SKM-1 treated with dmso at 0.1 percent for 144 hours (cell line): Measurements from ENCODE around the gene ATP2B1.
"Not testable (repeated sequence)": the region's sequence is repeated elsewhere in the genome, so short reads cannot be mapped to it uniquely, and the experiment has no call there.

Source experiments
- DNase-seq: peaks from one replicate; lab custom pipeline; 2025; ENCODE audit not compliant: unreplicated experiment; lab: John Stamatoyannopoulos, UW

The ATP2B1 gene

DNA sequence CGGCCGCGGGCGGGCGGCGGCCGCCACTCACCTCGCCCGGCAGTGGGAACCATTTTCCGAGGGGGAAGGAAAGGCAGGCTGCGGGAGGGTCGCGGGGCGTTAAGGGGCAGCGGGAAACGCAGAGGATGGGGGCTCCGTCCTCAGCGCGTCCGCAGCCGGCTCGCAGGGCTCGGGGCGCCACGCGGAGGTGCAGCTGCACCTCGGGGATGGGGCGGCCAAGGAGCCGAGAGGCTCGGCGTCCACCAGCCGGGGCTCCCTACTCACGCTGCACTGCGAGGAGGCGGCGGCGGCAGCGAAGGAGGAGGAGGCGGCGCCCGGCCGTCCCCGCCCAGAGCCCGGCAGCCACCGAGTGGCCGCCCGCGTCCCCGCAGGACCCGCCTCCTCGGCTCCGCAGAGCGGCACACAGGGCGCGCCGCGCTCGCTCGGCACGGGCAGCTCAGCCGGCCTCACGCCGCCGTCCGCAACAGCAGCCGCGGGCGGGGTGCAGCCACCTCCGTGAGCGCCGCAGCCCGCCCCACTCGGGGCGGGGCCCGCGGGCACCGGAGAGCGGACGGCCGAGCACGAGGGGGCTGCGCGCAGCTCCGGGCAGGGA is at the start of gene ATP2B1:
TSS of gene ATP2B1 (minus strand) at position 274 of the 592 bp plus-strand sequence. CDS start 52,952 bp downstream, outside the sequence.
- DNase-seq = peak; percentile 50

DNA sequence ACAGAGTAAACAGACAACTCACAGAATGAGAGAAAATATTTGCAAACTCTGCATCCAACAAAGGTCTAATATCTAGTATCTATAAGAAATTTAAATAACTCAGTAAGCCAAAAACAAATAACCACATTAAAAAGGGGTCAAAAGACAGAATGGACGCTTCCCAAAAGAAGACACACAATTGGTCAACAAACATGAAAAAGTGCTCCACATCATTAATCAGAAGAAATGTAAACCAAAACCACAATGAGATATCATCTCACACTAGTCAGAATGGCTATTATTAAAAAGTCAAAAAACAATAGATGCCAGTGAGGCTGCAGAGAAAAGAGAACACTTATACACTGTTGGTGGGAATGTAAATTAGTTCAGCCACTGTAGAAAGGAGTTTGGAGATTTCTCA is 49.3 kb upstream of the ATP2B1 start:
- DNase-seq = not testable (repeated sequence)

DNA sequence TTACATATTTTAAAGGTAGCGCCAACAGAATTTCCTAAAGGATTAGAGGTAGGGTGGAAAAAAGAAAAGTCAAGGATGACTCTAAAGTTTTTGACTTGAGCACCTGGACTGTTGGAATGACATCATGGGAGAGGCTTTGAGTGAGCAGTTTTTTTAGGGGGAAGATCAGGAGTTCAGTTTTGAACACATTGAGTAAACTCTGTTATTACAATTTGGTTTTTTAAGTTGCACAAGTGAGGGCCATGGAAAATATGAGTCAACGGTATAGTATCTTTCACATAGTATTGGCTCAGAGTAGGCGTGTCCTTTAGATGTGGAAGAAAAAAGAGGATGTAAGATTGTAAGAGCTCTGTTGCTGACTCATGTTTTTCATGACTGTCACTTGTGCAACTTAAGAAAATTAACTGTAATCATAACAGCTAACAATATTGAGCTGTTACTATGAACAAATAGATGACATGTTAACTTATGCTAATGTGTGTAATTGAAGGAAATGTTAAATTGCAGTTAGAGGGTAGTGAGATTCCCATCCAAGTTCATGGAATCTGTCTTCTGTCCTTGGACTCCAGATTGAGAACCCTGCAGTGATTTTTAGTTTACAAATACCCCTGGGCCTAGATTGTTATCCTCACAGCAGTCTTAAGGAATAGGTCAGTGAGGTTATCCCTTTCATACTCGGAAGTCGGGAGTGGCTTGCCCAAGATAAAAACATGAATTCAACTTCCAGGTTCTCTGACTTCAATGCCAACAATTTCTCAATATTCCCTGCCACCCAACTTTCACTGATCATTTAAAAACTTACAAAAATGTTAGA is 48.2 kb upstream of the ATP2B1 start:
- DNase-seq = peak; percentile 95

DNA sequence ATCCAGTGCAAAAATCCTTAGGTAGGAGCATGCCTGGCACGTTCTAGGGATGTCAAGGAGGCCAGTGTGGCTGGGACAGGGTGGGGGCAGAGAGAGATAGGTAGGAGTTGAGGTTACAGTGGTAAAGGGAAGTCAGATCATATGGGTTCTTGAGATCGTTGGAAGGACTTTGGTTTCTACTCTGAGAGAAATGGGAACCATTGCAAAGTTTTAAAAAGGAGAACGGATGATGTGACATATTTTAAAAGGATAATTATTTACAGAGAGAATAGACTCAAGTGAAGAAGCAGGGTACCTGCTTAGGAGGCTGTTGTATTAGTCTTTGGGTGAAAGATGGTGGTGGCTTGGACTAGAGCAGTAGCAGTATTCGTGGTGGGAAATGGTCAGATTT is 47.6 kb upstream of the ATP2B1 start:
- peak; percentile 37 for DNase-seq

DNA sequence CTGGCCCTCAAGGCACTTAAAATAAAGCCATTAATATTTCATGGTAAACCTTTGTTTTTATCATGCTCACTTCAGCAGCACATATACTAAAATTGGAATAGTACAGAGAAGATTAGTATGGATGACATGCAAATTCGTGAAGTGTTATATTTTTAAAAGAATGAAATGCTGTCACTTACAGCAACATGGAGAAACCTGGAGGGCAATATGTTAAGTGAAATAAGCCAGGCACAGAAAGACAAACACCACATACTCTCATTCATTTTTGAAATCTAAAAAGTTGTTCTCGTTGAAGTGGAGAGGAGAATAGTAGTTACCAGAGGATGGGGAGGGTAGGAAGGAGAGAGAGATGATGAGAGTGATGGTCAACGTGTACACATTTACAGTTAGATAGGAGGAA is 45.4 kb upstream of the ATP2B1 start:
- no peak for DNase-seq

DNA sequence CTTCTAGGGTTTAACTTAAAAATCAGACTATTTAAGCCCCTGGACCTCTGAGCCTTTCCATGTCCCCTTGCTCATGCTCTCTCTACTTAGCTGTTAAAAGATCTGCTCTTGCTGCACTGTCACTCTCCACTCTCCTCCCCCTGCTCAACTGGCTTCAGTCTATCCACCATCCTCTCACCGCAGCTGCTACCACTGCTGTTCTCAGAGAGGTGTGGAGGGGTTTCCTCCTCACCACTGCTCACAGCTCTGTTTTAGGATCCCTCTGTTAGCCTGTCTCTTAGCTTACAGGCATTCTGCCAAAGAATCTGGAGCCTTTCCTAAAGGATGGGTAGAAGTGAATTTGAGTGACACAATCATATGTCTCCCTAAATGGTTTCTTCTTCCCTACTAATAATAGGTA is 43.7 kb upstream of the ATP2B1 start:
- no peak for DNase-seq

DNA sequence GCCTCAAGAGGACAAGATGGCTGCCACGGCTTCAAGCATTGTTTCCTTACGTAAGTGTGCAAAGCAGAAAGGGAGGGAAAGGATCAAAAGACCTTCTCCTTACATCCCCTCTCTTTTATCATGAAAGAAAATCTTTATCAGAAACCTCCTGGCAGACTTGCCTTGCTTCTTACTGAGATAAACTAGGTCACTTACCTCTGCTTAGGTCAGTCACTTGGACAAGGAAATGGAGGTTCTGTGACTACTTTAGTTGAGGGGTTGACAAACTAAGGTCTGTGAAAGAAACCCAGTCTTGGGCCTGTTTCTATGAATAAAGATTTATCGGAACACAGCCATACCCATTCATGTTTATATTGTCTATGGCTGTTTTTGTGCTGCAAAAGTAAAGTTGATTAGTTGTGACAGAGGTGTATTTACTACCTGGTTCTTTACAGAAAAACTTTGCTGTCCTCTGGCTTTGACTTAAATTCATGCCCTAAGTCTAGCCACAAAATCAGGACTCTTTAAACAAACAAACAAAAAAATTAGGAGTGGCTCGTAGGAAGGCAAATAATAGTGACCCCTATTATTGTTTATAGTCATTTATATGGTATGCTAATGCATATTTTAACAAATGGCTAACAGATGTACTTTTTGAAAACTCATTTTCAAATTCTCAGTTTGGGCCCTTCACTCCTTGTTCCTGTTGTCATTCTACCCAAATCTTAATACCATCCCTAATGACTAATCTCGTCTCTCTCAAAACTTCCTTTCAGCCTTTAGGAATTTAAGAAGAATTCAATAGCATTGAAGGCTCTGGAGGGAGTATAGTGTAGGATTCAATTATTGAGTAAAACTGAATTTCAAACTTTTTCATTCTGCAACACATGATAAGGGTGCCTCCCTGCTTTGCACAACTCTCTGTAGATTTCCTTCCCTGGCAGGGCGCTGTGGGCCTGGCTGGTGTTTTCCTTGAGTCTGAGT is 42.0 kb upstream of the ATP2B1 start:
- no peak for DNase-seq

DNA sequence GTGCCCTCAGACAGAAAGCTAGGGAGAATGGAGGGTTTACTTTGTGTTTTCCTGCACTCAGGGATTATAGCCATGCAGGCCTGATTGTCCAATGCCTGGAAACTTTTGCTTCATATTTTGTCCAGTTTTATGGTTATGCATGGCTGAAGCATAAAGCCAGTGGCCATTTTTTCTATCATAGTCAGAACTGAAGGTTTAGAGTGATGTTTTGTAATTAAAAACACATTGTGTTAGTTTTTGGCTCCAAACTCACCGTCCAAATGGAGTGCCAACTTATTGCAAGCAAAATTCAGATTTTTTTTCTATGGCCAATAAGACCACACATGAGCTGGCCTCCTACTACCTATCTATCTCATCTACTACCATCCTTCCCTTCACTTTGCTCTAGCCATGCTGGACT is 40.2 kb upstream of the ATP2B1 start:
- DNase-seq = no peak

DNA sequence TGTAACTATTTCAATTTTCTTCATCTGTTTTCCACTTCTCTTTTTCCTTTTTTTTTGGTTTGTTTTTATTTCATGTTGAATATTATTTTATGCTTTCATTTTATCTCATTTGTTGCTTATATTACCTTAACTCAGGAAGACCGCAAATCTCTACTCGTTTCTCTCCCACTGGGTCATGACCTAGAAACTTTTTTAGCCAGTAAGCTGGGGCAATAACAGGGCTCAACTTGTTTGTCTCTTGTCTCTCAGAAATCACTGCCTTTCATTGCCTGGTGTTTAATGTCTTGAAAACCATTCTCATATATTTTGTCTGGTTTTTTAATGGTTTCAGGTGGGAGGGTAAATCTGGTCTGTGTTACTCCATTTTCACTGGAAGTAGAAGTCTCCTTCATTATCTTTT is 36.6 kb upstream of the ATP2B1 start:
- DNase-seq = no peak

DNA sequence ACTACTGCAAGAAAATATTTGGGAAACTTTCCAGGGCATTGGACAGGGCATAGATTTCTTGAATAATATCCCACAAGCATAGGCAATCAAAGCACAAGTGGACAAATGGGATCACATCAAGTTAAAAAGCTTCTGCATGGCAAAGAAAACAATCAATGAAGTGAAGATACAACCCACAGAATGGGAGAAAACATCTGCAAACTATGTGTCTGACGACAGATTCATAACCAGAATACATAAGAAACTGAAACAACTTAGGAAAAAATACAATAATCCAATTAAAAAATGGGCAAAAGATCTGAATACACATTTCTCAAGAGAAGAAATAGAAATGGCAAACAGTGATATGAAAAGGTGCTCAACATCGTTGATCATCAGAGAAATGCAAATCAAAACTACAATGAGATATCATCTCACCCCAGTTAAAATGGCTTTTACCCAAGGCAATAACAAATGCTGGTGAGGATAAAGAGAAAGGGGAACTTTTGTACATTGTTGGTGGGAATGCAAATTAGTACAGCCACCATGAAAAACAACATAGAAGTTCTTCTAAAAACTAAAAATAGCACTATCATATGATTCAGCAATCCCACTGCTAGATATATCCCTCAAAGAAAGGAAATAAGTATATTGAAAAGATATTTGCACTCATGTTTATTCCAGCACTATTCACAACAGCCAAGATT is 33.8 kb upstream of the ATP2B1 start:
- DNase-seq = no peak

DNA sequence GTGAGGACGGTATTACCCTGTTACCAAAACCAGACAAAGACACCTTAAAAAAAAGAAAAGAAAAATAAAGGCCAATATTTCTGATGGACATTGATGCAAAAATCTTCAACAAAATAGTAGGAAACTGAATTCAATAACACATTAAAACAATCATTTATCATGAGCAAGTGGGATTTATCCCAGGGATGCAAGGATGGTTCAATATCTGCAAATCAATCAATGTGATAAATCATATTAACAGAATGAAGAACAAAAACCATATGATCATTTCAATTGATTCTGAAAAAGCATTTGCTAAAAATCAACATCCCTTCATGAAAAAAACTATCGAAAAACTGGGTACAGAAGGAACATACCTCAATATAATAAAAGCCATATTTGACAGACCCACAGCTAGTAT is 32.3 kb upstream of the ATP2B1 start:
- no peak for DNase-seq

DNA sequence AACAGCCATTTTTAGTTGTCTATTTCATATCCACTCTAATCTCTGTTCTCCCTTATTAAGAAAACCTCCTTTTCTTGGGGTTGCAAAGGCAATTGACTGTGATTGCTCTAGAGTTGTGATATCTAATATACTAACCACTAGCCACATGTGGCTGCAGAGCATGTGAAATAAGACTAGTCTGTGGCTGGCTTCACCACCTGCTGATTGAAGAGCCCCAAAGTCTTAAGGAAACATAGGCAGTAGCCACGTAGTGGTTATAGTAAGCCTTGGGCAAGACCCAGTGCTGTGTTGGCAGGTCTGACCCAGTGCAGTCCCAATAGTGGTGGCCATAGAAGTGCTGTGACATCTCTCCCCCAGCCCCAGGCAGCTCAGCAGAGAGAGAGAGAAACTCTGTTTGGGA is 28.4 kb upstream of the ATP2B1 start:
- DNase-seq = no peak

DNA sequence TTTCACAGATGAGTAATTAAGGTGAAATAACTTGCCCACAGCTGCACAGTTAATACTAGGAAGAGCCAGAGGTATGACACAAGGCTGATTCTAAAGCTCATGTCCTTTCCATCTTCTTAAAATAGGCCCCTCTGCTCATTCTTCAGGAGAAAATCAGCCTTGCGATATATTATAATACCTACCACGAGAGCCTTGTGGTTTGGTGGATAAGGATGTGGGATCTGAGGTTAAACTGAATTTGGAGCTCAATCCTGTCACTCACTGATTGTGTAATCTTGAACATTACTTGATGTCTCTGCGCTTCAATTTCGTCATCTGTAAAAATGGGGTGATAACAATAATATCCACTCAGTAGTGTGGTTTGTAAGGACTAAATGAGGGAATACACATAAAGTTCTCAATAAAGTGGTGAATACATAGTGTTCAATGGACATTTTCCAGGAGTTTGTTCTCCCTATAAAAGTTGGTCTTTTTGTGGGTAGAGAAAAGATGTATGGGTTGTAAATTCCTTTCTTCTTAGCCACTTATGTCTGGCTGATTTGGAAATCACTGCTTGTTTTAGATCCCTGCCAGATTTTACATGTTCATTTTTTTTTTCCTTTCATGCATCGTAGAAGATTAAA is 25.1 kb upstream of the ATP2B1 start:
- peak; percentile 78 for DNase-seq

DNA sequence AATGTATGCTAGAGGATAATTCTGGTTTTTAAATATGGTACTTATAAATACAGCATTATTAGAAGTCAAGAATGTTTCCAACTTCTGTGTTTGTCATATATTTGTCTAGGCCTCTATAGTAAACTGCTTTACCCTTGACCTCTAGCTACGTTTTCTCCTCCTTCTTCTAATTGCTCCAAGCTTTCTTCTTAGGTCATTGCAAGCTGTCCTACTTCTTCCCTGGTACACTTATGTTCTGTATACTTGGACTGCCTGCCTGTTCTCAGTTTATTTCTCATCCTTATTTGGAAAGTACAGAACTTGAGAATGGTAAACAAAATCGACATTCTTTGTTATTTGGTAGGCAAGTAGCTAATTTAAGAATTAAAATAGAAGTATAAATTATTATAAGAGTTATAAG is 23.9 kb upstream of the ATP2B1 start:
- no peak for DNase-seq

DNA sequence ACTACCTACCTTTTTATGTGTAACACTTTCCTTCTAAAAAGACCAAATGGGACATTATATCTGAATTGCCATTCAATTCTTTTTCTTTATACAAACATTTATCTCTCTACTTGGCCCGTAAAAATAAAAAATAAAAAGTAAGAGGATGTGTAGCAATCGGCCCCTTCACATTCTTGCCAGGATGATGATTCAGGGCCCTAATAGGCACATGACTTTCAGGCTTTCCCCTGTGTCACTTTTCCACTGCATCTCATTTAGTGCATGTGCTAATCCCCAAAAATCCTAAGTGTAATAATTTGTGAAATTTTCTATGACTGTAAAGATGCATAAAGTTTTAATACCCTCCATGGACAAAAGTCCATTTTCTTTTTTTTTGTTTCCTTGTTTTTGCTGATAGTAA is 23.0 kb upstream of the ATP2B1 start:
- DNase-seq = no peak

DNA sequence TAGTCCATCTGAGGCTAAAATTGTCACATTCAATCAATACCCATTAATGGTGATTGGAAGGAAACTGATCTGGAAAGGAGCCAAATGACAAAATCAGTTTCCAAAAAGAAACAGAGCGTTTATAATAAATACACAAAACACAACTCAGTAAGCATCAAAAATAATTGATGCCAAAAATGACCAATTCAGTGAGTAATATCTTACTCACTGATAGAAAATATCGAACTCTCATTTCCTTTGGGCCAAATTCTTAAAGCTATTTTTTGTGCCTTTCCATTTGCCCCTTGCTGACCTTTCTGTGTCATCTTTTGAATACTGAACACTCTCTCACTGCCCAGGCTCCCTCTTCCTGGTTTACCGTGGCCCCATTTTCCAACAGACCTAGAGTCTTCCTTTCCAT is 22.5 kb upstream of the ATP2B1 start:
- DNase-seq = no peak

DNA sequence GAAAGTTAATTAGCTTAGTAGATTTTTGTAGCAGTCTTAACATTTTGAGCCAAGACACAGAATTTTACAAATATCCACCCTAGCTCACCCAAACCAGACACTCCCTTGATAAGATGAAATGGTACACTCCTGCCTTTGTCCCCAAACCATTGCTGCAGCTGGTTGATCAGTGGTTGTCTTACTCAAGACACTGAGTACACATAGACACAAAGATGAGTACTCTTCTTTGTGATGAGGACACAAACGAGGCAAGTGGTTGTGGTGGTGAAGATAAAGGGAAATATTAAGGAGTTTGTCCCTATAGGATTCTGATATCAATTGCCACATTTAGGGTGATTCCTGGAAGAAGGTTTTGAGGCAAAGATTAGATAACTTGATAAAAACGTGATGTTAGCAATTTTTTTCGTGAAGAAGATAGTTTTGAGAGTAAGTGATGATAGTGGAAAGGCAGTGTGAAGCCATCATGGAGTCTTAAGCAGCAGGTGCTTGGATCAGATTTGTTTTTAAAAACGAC is 21.4 kb upstream of the ATP2B1 start:
- DNase-seq = no peak

DNA sequence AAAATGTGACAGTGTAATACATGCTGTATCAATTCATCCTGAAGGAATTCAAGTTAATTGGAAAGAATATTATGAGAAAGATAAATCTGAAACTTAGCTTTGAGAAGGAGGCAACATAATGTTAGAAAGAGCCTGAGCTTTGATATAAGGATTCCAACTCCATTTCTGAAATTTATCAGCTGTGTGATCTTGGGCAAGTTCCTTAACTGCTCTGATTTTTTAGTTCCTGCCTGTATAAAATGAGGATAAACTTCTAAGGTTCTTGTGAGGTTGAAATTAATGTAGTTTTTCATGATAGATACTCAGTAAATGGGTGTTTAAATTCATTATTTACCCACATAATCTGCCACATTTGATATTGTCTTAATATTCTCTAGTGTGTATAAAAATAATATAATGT is 14.6 kb upstream of the ATP2B1 start:
- no peak for DNase-seq

DNA sequence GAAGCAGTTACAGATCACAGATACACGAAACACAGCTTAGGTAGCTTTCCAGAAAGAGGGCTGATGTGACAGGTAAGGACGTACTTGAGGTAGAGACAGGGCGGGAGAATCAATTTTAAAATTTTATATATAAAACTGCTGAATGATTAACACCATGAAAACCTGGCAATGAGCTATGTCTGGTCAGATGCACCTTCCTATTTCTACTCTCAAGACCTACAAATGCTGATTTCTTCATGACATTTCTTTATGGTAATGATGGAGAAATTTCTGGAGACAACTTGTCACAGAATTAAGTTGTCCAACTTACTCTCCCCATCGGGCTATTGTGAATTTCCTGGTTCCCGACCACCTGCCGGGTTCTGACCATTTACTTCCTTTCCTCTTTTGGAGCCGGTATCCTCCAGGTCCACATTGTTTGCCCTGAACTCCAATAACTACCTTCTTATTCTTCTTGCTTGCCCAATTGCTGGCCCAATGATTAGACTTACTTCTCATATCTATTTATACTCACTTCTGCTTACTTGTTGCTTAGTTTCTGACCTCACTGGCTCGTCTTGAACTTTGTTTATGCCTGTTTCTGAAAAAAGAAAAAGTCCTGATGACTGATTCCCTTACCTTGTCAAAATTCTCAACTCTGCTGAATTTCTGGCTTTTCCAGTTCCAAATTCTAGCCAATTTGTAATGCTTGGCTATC is 12.8 kb upstream of the ATP2B1 start:
- peak; percentile 54 for DNase-seq
